Cerebellar nuclear complex (tissue), 1 donor: ENCODE measurements around the gene SPX.

Experiments used
- DNase-seq, 2 experiments: peaks; one replicate each; lab custom pipeline; 2025; lab: John Stamatoyannopoulos, UW

Gene SPX

GRCh38 chr12:21526053-21526452 is at the start of gene SPX:
Gene SPX (plus strand): TSS chr12:21526296. CDS start chr12:21526473, 177 bp downstream.
- no peak for DNase-seq

- DNase-seq: no peak
These were observed 49.1 kb upstream of the SPX start for GRCh38 chr12:21476949-21477348.

- no peak for DNase-seq
These were observed 47.2 kb upstream of the SPX start for GRCh38 chr12:21478756-21479455.

- no peak for DNase-seq
These were observed 42.6 kb upstream of the SPX start for GRCh38 chr12:21483531-21483930.

GRCh38 chr12:21485998-21486397 is 40.1 kb upstream of the SPX start:
- no peak for DNase-seq

GRCh38 chr12:21499765-21500164 is 26.3 kb upstream of the SPX start:
- DNase-seq: no peak

GRCh38 chr12:21500786-21501257 is 25.3 kb upstream of the SPX start:
- no peak for DNase-seq

GRCh38 chr12:21501258-21502163 is 24.6 kb upstream of the SPX start, which contains the start of the genes GOLT1B and RECQL:
Gene GOLT1B (plus strand): TSS chr12:21501789. CDS start chr12:21501924, 135 bp downstream.
Gene RECQL (minus strand): TSS chr12:21501635. CDS start chr12:21499570, 2,065 bp downstream.
- peak; percentile 66 to 93 for DNase-seq

- DNase-seq: no peak
These were observed 24.0 kb upstream of the SPX start for GRCh38 chr12:21502164-21502496.

GRCh38 chr12:21502872-21503271 is 23.2 kb upstream of the SPX start:
- no peak for DNase-seq

- DNase-seq: no peak
These were observed 20.2 kb upstream of the SPX start for GRCh38 chr12:21505888-21506287.

- DNase-seq: no peak
These were observed 18.2 kb upstream of the SPX start for GRCh38 chr12:21507849-21508248.

GRCh38 chr12:21509768-21510167 is 16.3 kb upstream of the SPX start:
- DNase-seq: no peak

GRCh38 chr12:21516281-21516680 is 9.8 kb upstream of the SPX start:
- DNase-seq: no peak

- DNase-seq: no peak
These were observed 7.6 kb upstream of the SPX start for GRCh38 chr12:21518451-21518850.

GRCh38 chr12:21521541-21521940 is 4.6 kb upstream of the SPX start:
- no peak for DNase-seq

GRCh38 chr12:21523148-21523547 is 2.9 kb upstream of the SPX start:
- DNase-seq: no peak

- no peak for DNase-seq
These were observed 737 bp downstream of the SPX start for GRCh38 chr12:21526721-21527345.

GRCh38 chr12:21527451-21528180 is 1.5 kb downstream of the SPX start:
- no peak for DNase-seq

- no peak for DNase-seq
These were observed 2.9 kb downstream of the SPX start for GRCh38 chr12:21528953-21529352.

GRCh38 chr12:21529456-21529855 is 3.4 kb downstream of the SPX start:
- no peak for DNase-seq
